Lung (tissue), 12 donors: ENCODE data around the gene C15orf62. TPM values are rescaled to one million over a fixed set of nuclear protein-coding genes. Genes with fewer than 3 reads are reported as not detected.

Experiments used
- ATAC-seq: fragments of 200-7000 bp; cut with Tn5 transposase; one replicate; pipeline ENCODE4 v1.9.1; 2020; ENCODE audit warnings: moderate number of reproducible peaks; ENCODE audit not compliant: insufficient read depth, low FRiP score
- DNase-seq, 3 donors: peaks; one replicate each; pipeline ENCODE4 v3.0.0-alpha.2; 2013 to 2017
- H3K27ac ChIP-seq, 2 donors: one replicate each; pipeline ENCODE4 v1.5.1; 2013; ENCODE audit warnings: mild to moderate bottlenecking in 2 of 2, moderate library complexity in 2 of 2, control low read depth in 1 of 2, inconsistent platforms in 1 of 2, low read depth in 1 of 2, low read length in 1 of 2
- H3K27me3 ChIP-seq, 3 donors: one replicate each; pipeline ENCODE4 v1.5.1; 2013; ENCODE audit warnings: low read length in 2 of 3; ENCODE audit not compliant: control insufficient read depth in 3 of 3, insufficient read depth in 3 of 3
- H3K36me3 ChIP-seq, 4 donors: one replicate each; pipeline ENCODE4 v1.5.1; 2013; ENCODE audit warnings: low read length in 4 of 4, mild to moderate bottlenecking in 1 of 4, moderate library complexity in 1 of 4; ENCODE audit not compliant: control insufficient read depth in 4 of 4, insufficient read depth in 4 of 4
- H3K4me1 ChIP-seq, 5 donors: one replicate each; pipeline ENCODE4 v1.5.1; 2013; ENCODE audit warnings: low read length in 5 of 5, mild to moderate bottlenecking in 2 of 5, moderate library complexity in 1 of 5; ENCODE audit not compliant: control insufficient read depth in 5 of 5, insufficient read depth in 5 of 5
- H3K4me3 ChIP-seq: one replicate; pipeline ENCODE4 v1.5.1; 2013; ENCODE audit warnings: mild to moderate bottlenecking, control low read depth, moderate library complexity
- H3K9ac ChIP-seq, 2 donors: one replicate each; pipeline ENCODE4 v1.5.1; 2013; ENCODE audit warnings: low read length in 2 of 2, control low read depth in 1 of 2; ENCODE audit not compliant: insufficient read depth in 1 of 2
- H3K9me3 ChIP-seq, 4 donors: one replicate each; pipeline ENCODE4 v1.5.1; 2013; ENCODE audit warnings: low read length in 3 of 4, mild to moderate bottlenecking in 1 of 4, moderate library complexity in 1 of 4; ENCODE audit not compliant: control insufficient read depth in 4 of 4, insufficient read depth in 3 of 4
- WGBS, 2 donors: extraction: QIAGEN DNeasy Blood & Tissue Kit; methylation state at CpG; one replicate each; pipeline ENCODE4 v1.1.7; 2013; 5-methylcytosine and 5-hydroxymethylcytosine counted together
- polyA plus RNA-seq, 2 donors: library from polyadenylated mRNA; stranded (reverse); fragments of 200-250 nt; gene quantifications; one replicate each; pipeline ENCODE4 v1.2.1, GENCODE V29; 2013
- total RNA-seq, 2 donors: library from RNA; depleted of rRNA in 1 of 2; stranded (reverse); fragments of >200 nt in 1 of 2; gene quantifications; one replicate each; pipeline ENCODE4 v1.2.1, GENCODE V29; 2014 to 2021
- TF ChIP-seq, protein P1 (sequence below): IDR thresholded peaks from 2 replicates; pipeline ENCODE4 v1.5.1; 2012; ENCODE audit warnings: mild to moderate bottlenecking; ENCODE audit errors: control extremely low read depth, extremely low read depth
- donor health status: control.
- donor health status: control.
- donor health status: Bipolar disorder and iron deficiency.
- donor health status: healthy.
- donor health status: DM: yes; HTN: yes; CAD: no.

The C15orf62 gene
- total and polyA plus RNA-seq, 4 donors, result 0.34 to 1.5 (median 0.73) TPM

DNA sequence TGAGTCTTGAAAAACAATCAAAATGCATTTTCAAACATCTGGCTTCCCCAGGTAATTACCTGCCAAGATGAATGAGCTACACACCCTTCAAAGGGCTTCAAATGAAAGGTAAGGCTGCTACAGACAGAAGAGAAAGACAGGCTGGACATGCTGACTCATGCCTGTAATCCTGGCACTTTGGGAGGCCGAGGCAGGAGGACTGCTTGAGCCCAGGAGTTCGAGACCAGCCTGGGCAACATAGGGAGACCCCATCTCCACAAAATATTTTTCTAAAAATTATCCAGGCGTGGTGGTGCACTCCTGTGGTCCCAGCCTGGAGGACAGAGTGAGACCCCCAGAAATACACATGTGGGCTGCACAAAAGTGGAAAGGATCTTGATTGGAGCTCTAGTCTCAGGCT is 22.6 kb downstream of the C15orf62 start:
- H3K27me3 ChIP-seq, result no peaks in the 10 kb centered on the region
- WGBS, 2 donors, result 79 to 97% methylated on average over 3 of the region's 3 CpGs
- H3K4me1 ChIP-seq, result peaks cover 6 to 20% (median 7%) of the 10 kb centered on the region in 5 donors
- TF ChIP-seq, protein P1, sequence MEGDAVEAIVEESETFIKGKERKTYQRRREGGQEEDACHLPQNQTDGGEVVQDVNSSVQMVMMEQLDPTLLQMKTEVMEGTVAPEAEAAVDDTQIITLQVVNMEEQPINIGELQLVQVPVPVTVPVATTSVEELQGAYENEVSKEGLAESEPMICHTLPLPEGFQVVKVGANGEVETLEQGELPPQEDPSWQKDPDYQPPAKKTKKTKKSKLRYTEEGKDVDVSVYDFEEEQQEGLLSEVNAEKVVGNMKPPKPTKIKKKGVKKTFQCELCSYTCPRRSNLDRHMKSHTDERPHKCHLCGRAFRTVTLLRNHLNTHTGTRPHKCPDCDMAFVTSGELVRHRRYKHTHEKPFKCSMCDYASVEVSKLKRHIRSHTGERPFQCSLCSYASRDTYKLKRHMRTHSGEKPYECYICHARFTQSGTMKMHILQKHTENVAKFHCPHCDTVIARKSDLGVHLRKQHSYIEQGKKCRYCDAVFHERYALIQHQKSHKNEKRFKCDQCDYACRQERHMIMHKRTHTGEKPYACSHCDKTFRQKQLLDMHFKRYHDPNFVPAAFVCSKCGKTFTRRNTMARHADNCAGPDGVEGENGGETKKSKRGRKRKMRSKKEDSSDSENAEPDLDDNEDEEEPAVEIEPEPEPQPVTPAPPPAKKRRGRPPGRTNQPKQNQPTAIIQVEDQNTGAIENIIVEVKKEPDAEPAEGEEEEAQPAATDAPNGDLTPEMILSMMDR, result no peak
- DNase-seq (no peak), ATAC-seq (no peak)
- H3K9ac ChIP-seq, result no peak overlapping the region
- H3K4me3 ChIP-seq, result no peak overlapping the region
- peaks cover 0 to 8% (median 0%) of the 10 kb centered on the region in 4 donors for H3K36me3 ChIP-seq
- no peaks in the 10 kb centered on the region for H3K9me3 ChIP-seq
- H3K27ac ChIP-seq, result no peak overlapping the region

DNA sequence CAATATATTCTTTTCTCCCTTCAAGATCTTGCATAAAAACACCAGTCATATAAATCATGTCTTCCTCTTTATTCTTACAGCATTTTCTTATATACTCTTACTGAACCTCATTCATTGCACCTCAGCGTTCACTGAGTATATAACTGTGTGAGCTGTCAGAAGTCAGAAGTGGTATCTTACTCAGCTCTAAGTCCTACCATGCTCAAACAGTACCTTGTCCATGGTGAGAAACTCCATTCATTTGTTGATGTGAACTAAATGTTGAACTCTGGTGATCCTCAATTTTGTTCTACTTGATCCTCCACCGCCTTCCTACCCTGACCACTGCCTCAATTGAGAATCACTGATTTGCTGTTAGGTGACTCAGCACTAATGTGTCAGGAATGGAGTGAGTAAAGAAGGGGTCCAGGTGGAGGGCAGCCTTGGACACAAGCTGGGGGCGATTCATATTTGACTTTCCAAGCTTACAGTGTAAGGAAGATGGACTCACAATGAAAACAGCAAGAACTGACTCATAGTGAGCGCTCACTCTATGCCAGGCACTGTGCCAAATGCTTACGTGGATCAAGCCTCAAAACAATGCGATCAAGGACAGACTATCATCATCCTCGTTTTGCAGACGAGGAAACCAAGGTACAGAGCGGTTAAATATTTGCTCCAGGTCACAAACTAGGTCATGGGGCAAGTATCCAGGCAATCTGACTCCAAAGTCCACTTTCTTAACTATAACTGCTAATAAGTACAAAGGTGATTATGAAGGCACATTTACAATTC is 23.6 kb downstream of the C15orf62 start:
- Histone ChIP-seq H3K27me3 (no peaks in the 10 kb centered on the region), H3K4me3 (no peak overlapping the region), H3K36me3 (peaks cover 0 to 8% (median under 1%) of the 10 kb centered on the region in 4 donors), H3K9me3 (no peaks in the 10 kb centered on the region), H3K4me1 (peaks cover 3 to 14% (median 7%) of the 10 kb centered on the region in 5 donors), H3K9ac (no peak overlapping the region), H3K27ac (no peak overlapping the region)
- DNase-seq, result peak in 1 of 3 donors; percentile 18
- TF ChIP-seq, protein P1, result no peak
- ATAC-seq, result no peak
- WGBS, 2 donors, result 72 to 83% methylated on average over 9 of the region's 9 CpGs

DNA sequence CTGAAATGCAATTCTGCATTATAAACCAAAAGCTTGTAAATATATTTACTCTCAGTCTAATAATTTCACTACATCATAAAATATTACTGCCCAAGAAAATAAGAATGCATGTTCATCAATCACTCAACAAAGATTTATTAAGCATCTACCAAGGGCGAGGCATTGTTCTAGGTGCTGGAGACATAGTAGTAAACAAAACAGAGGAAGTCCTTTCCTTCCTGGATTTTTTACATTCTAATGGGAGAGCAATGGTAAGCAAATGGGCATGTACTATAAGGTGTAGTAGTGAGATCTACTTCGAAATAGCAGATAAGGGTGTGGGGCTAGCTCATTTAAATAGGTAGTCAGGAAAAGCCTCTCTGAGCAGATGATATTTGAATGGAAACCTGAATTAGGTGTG is 26.3 kb downstream of the C15orf62 start:
- TF ChIP-seq, protein P1, result no peak
- DNase-seq (no peak), ATAC-seq (no peak)
- Histone ChIP-seq H3K36me3 (peaks cover 0 to 6% (median 1%) of the 10 kb centered on the region in 4 donors), H3K4me1 (peaks cover 0 to 8% (median 0%) of the 10 kb centered on the region in 5 donors), H3K9me3 (no peaks in the 10 kb centered on the region), H3K9ac (no peak overlapping the region), H3K4me3 (no peak overlapping the region), H3K27ac (no peak overlapping the region), H3K27me3 (no peaks in the 10 kb centered on the region)
- WGBS, 2 donors, result 55 to 66% methylated on average over 2 of the region's 2 CpGs
